GM18519 (cell line): ENCODE measurements around the gene TTC39B.

Experiments
- ATAC-seq: cut with Tn5 transposase; IDR thresholded peaks from one replicate; pipeline ENCODE4 v1.9.1; 2021; ENCODE audit warnings: mild to moderate bottlenecking, moderate library complexity; ENCODE audit not compliant: unreplicated experiment, low FRiP score

Gene TTC39B

DNA sequence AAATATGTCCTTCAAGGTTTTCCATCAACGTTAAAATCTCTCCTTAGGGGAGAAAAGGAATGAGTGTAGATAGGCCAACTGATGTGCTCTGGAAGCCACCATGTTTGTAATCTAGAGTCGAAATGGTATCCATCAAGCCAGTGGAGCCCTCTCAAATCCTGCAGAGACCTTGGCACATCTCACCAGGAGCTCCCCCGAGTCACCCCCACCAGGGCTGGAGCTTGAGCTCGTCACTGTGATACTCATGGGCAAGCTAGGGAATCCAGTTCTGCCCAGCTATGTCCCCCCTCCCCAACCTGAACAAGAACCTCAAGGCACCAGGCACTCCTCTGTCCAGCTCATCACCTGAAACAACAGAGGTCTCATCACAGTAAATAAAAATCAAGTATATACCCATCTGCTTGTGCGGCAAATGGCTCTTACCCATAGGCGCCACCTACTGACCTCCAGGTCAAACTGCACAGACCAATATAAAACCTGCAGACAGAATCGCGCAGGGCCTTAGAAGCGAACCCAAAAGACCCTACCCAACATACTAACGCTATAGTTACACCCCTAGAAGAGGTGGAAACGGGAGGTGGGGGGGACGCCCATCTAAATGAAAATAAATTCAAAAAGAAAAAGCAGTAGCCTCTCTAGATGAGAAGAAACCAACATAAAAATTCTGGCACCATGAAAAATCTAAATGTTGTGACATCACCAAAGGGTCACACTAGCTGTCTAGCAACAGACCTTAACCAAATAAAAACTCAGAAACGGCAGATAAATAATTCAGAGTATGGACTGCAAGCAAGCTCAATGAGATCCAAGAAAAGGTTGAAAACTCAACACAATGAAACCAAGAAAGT, 75.0 kb downstream of the TTC39B start:
- ATAC-seq = peak; percentile 50

DNA sequence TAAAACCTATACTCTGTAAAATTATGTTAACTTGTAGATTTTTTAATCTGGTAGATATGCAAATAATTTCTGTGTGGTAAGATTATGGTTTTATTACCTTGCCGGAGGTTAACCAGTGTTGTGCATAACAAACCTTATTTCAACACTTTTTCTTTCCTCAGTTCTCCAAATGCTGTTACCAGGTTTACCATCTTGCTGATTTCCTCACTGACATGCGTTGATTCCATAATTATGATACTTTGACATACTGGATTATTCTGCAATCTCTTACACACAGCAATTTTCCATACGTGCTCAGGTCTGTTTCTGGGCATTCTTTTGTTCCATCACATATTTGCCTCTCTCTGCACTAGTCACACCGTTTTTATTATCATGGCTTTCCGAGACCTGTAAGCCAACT, 77.6 kb downstream of the TTC39B start:
- no peak for ATAC-seq

GRCh38 chr9:15227491-15227890, 79.5 kb downstream of the TTC39B start:
- ATAC-seq = no peak

DNA sequence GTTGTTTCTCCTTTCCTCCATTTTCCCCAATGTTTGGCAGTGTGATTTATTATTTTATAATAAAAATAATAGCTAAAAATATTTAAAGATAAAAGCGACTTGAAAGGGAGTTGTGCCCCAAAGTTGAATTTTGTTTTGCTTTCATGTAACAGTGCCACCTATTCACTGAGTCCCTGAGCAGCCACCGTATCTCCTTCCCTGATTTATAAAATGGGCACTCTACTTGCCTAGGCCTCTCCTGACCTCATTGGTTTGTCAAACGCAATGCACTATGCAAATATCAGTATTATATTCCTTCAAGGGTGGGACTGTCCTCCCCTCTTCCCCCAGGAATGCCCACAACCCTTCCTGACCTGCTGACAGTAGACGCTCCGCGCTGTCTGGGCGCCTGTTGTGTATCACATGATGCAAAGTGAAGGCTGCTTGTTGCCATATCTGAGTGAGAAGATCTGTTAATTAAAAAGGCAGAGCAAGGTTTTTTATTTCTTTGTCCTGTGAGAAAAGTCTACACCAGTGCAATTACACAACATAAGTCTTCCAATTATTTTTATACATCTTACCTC, 81.4 kb downstream of the TTC39B start:
- no peak for ATAC-seq

- ATAC-seq = no peak
Measured at GRCh38 chr9:15222313-15222712, 84.7 kb downstream of the TTC39B start.

- no peak for ATAC-seq
Measured at GRCh38 chr9:15221746-15222145, 85.3 kb downstream of the TTC39B start.

DNA sequence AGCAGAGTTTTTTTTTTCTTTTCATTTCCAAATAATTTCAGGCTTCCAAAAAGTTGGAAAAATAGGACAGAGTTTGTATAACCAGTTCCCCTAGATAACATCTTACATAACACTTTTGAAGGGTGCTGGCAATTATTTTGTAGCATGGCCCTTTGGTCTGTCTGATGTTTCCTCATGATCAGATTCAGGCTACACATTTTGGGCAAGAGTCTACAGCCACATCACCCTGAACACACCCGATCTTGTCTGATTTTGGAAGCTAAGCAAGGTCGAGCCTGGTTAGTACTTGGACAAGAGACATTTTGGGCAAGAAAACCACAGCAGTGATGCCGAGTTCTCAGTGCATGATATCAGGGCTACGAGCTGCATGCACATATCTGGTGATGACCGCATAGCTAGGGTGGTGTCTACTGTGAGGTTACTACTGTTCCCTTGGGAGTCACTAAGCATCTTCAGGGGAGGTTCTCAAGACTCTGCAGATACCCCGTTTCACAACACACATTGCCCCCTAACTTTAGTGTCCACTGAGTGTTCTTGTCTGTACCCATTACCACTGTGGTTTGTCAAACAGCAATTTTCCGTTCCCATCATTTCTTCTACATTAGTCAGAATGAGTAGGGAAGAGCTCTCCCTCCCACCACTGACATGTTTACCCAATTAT, 86.2 kb downstream of the TTC39B start:
- no peak for ATAC-seq

- ATAC-seq = no peak
Measured at GRCh38 chr9:15219546-15219945, 87.5 kb downstream of the TTC39B start.

GRCh38 chr9:15218994-15219393, 88.0 kb downstream of the TTC39B start:
- no peak for ATAC-seq

- ATAC-seq = no peak
Measured at GRCh38 chr9:15213249-15213648, 93.8 kb downstream of the TTC39B start.

DNA sequence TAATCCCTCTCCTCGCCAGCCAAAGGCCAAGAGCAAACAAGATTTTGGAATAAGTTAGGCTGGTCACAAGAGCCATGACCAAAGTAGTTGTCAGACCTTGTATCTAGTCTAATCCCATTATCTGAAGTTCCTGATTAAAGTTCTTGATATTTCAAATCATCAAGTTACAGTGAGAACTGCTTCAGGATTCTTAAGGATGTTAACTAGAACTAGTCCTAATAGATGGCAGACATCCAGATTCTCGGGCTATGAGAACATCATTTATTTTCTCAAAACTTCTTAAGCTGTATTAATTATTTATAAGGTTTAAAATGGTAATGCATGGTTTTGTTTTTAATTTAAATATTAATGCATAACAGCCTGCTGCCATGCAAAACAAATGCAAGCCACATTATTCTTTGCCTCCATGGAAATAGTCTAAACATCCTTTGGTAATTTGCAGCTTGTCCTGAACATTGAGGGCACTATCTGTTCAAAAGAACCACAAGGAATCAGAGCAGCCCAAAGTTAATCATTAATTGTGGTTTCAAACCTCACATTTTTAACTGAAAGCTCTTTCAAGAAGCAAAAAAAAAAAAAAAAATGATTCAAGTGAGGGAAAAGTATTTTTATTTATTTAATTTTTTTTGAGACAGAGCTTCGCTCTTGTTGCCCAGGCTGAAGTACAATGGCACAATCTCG, 95.1 kb downstream of the TTC39B start:
- ATAC-seq = no peak

DNA sequence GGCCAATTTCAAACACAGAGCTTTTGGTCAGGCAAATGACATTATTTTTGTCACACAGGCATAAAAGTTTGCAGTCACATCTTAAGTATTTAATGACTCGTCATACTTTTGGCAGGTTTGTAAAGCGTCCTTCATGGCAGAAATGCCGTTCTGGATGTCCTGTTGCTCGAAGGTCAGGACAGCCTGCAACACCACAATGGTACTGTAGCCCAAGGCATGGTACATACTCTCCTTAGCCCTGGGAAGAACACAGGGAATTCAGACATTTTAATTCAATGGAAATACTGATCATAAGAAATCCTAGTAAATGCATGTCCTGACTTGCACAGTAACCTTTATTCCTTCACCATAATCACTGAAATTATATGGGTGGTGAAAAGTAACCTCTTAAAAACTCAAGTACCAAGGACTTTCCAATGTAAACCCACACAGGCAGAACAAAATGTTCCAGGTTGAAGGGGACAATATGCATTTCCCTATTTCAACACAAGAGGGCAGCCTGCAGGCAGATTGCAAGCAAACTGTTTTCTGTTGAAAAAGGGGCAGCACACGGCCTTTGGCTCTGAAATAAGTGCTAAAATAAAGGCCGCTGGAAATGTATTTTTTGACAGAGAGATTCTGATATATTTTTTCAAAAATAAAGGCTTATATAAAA, 95.7 kb downstream of the TTC39B start:
- ATAC-seq = peak; percentile 84

GRCh38 chr9:15206903-15207696, 99.9 kb downstream of the TTC39B start:
- ATAC-seq = no peak

DNA sequence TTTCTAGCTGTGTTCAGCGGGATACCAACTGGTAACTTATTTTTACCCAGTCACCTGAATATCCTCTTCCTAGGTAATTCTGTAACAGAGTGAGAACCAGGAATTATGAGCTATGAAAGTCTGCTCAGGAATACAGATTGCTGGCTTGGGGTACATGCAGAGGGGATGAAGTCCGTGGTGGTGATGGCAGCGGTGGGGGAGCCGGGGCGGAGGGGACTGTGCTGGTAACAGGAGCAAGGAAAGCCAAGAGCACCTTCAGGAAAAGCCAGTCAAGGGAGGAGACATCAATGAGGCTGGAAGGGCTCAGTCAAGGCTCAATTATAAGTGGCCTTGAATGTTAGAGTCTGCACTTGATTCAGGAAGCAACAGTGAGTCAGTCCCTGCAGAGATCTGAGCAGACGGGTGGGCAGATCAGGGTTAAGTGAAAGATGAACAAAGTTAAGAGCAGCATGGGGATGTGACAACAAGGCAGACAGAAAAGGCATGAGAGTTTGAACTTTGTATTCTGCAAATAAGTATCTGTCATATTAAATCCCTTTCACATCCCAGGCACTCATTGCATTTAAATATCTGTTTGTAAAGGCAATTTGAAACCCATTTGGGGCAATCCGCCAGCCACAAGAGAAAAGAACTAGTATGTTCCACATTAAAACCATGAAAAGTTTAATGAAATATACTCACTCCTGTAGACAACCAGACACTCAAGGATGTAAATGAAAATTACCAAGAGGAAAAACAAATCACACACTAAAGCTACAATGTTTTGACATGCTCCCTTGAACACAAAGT, 101.2 kb downstream of the TTC39B start:
- ATAC-seq = no peak

DNA sequence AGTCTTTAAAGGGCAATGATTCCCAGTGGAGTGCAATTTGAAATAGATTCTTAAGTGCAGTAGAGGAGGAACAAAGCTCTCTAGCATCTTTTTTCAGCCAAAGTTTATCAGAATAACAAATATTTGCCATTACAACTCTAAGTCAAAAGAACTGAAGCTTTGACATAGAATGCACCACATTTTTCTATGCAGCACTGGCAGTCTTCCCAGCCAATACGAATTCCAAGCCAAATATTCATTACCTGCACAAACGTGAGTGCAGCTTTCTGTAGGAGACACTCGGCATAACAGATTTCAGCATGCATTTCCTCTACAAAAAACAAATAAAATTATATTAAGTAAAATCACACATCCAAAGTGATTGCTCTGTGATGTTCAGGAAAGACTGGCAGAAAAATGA, 103.4 kb downstream of the TTC39B start:
- no peak for ATAC-seq

DNA sequence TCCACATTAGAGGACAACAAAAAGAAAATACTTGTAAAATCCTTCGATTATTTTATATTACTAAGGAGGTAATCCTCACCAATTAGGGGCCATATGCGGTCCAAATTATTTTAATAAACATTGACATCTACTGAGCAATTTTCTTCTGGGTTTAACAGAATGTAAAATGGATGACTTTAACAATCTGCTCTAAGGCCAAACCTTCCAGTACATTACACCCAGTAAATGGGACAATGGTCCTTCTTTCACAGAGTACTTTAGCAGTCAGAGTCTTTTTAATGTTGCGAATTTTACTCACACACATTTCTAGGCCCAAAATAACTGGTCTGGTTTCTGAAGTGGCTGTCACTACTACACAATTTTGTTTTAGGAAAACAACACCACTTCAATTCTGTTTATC, 106.9 kb downstream of the TTC39B start:
- ATAC-seq = no peak

DNA sequence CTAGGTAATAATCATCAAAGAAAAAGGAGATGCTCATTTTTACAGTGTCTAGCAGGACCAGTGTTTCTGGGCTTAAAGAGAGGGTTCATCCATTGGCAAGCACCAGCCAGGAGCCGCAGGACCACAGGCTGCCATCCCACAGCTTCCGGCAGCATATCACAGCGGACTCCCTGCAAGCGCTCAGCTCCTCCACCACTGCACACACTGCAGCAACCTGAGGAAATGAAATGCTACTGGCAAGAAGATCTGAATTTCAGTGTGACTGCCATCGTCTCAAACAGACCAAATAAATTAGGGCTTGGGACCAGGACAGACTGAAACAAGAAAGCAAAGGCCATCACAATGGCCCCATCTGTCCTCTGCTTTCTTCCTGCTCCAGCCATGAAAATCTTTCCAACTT, 114.2 kb downstream of the TTC39B start:
- ATAC-seq = no peak

DNA sequence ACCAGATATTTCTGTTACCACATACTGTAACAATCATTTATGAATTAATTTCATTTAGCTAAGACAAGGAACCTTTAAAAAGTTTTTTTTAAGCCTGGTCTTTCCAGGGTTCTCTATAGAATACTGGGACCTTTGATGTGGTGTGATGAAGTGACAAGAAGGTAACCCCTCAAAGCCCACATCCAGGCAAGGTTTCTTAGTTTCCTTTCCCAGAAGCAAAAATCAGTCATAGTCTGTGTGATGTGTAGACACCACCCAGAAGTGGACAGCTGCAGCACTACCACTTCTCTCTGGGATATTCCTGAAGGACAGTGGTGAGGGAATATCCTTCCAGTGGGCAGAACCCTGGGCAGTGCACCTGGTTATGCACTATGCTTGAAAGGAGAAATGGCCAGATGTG, 115.6 kb downstream of the TTC39B start:
- no peak for ATAC-seq

DNA sequence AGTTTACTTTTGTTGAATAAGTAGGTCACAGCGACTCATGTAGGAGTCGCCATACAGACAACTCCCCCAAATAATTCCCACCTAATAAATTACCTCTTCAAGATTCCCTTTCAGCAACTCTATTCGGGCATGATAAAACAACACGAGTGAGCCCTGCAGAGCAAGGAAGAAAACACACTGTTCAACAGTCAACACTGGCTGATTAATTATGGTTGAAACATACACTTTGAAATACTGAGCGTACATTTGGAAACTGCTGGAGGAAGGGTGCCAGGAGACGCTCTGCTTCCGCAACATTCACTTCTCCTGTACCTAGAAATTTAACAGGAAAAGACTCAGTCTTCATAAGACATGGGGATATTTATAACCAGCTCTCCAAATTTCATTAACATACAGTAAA, 117.5 kb downstream of the TTC39B start:
- no peak for ATAC-seq
